ENCODE data around the gene NADK.
A peak's percentile ranks its signal among the peaks of the same experiment; 100 is the strongest.

NADK gene

GRCh38 chr1:1786836-1787605, 8.8 kb upstream of the NADK start:
- DNase-seq (ENCODE audit: low spot score) = no peak

- DNase-seq (ENCODE audit: low spot score) = no peak
Measured at GRCh38 chr1:1785666-1786065, 7.4 kb upstream of the NADK start.

- no peak for DNase-seq (ENCODE audit: low spot score)
Measured at GRCh38 chr1:1784933-1785332, 6.7 kb upstream of the NADK start.

- DNase-seq (ENCODE audit: low spot score) = no peak
Measured at GRCh38 chr1:1783320-1783719, 5.0 kb upstream of the NADK start.

GRCh38 chr1:1782399-1783221, 4.3 kb upstream of the NADK start:
- DNase-seq (ENCODE audit: low spot score) = no peak

GRCh38 chr1:1781526-1781903, 3.2 kb upstream of the NADK start:
- DNase-seq (ENCODE audit: low spot score) = no peak

- no peak for DNase-seq (ENCODE audit: low spot score)
Measured at GRCh38 chr1:1780598-1781525, 2.6 kb upstream of the NADK start.

GRCh38 chr1:1779691-1780597, 1.7 kb upstream of the NADK start:
- no peak for DNase-seq (ENCODE audit: low spot score)

GRCh38 chr1:1779320-1779675, 1.0 kb upstream of the NADK start:
- DNase-seq (ENCODE audit: low spot score) = no peak

GRCh38 chr1:1778663-1779319, 521 bp upstream of the NADK start:
- peak; percentile 46 for DNase-seq (ENCODE audit: low spot score)

GRCh38 chr1:1777583-1777899, 729 bp downstream of the NADK start:
- DNase-seq (ENCODE audit: low spot score) = peak; percentile 20

GRCh38 chr1:1776672-1777582, 1.3 kb downstream of the NADK start:
- peak; percentile 28 for DNase-seq (ENCODE audit: low spot score)

- no peak for DNase-seq (ENCODE audit: low spot score)
Measured at GRCh38 chr1:1775327-1776226, 2.7 kb downstream of the NADK start.

GRCh38 chr1:1773874-1774273, 4.4 kb downstream of the NADK start:
- DNase-seq (ENCODE audit: low spot score) = no peak

GRCh38 chr1:1771096-1771495, 7.2 kb downstream of the NADK start:
- DNase-seq (ENCODE audit: low spot score) = no peak

- no peak for DNase-seq (ENCODE audit: low spot score)
Measured at GRCh38 chr1:1770102-1770501, 8.2 kb downstream of the NADK start.

- DNase-seq (ENCODE audit: low spot score) = no peak
Measured at GRCh38 chr1:1768249-1768992, 9.8 kb downstream of the NADK start.

GRCh38 chr1:1764876-1765470, 13.3 kb downstream of the NADK start:
- DNase-seq (ENCODE audit: low spot score) = no peak

Data from hematopoietic multipotent progenitor cell treated with erythropoietin and hydrocortisone succinate and interleukin-3 and kit ligand, for 17 days (in vitro differentiated cells).